ENCODE results near the gene SPAG16.

SPAG16 gene

GRCh38 chr2:214261683-214262082 lies 977.4 kb downstream of the SPAG16 start:
- DNase-seq = no peak
- Histone ChIP-seq H3K27ac (no peak overlapping the region), H3K36me3 (no peaks in the 10 kb centered on the region), H3K9me3 (ENCODE audit: severe bottlenecking) (no peaks in the 10 kb centered on the region), H3K4me3 (ENCODE audit: low read depth, low read length) (no peak overlapping the region), H3K27me3 (ENCODE audit: insufficient read depth, low read depth, severe bottlenecking) (no peaks in the 10 kb centered on the region)
- TF ChIP-seq CTCF (IDR thresholded peaks at IDR 0.05; ENCODE audit: low read depth, low read length) = no peak

GRCh38 chr2:214264171-214264570 lies 979.9 kb downstream of the SPAG16 start:
- Histone ChIP-seq H3K9me3 (ENCODE audit: severe bottlenecking) (no peaks in the 10 kb centered on the region), H3K4me3 (ENCODE audit: low read depth, low read length) (no peak overlapping the region), H3K27me3 (ENCODE audit: insufficient read depth, low read depth, severe bottlenecking) (no peaks in the 10 kb centered on the region), H3K36me3 (no peaks in the 10 kb centered on the region), H3K27ac (no peak overlapping the region)
- DNase-seq = no peak
- no peak for TF ChIP-seq CTCF (IDR thresholded peaks at IDR 0.05; ENCODE audit: low read depth, low read length)

- H3K27ac ChIP-seq = no peak overlapping the region
- no peak for TF ChIP-seq CTCF (IDR thresholded peaks at IDR 0.05; ENCODE audit: low read depth, low read length)
- H3K4me3 ChIP-seq (ENCODE audit: low read depth, low read length) = no peak overlapping the region
- no peaks in the 10 kb centered on the region for H3K9me3 ChIP-seq (ENCODE audit: severe bottlenecking)
- no peaks in the 10 kb centered on the region for H3K36me3 ChIP-seq
- H3K27me3 ChIP-seq (ENCODE audit: insufficient read depth, low read depth, severe bottlenecking) = no peaks in the 10 kb centered on the region
- no peak for DNase-seq
These were observed 981.8 kb downstream of the SPAG16 start for GRCh38 chr2:214265991-214266489.

- TF ChIP-seq CTCF (IDR thresholded peaks at IDR 0.05; ENCODE audit: low read depth, low read length) = no peak
- DNase-seq = no peak
- Histone ChIP-seq H3K9me3 (ENCODE audit: severe bottlenecking) (no peaks in the 10 kb centered on the region), H3K36me3 (no peaks in the 10 kb centered on the region; the same call in 1 of the 2 replicates), H3K27me3 (ENCODE audit: insufficient read depth, low read depth, severe bottlenecking) (no peaks in the 10 kb centered on the region), H3K4me3 (ENCODE audit: low read depth, low read length) (no peak overlapping the region), H3K27ac (no peak overlapping the region)
These were observed 993.6 kb downstream of the SPAG16 start for GRCh38 chr2:214277880-214278279.

GRCh38 chr2:214286011-214286410 lies 1001.7 kb downstream of the SPAG16 start:
- no peaks in the 10 kb centered on the region for H3K36me3 ChIP-seq
- no peak for DNase-seq
- TF ChIP-seq CTCF (IDR thresholded peaks at IDR 0.05; ENCODE audit: low read depth, low read length) = no peak
- no peaks in the 10 kb centered on the region for H3K27me3 ChIP-seq (ENCODE audit: insufficient read depth, low read depth, severe bottlenecking)
- H3K9me3 ChIP-seq (ENCODE audit: severe bottlenecking) = no peaks in the 10 kb centered on the region
- no peak overlapping the region for H3K4me3 ChIP-seq (ENCODE audit: low read depth, low read length)
- H3K27ac ChIP-seq = no peak overlapping the region

- no peak overlapping the region for H3K4me3 ChIP-seq (ENCODE audit: low read depth, low read length)
- no peak for TF ChIP-seq CTCF (IDR thresholded peaks at IDR 0.05; ENCODE audit: low read depth, low read length)
- H3K36me3 ChIP-seq = no peaks in the 10 kb centered on the region; the same call in 1 of the 2 replicates
- H3K27me3 ChIP-seq (ENCODE audit: insufficient read depth, low read depth, severe bottlenecking) = no peaks in the 10 kb centered on the region
- H3K9me3 ChIP-seq (ENCODE audit: severe bottlenecking) = peaks cover 10% of the 10 kb centered on the region
- no peak for DNase-seq
- no peak overlapping the region for H3K27ac ChIP-seq
These were observed 1009.3 kb downstream of the SPAG16 start for GRCh38 chr2:214293593-214293992.

Measured in WERI-Rb-1 (cell line).